K562 (cell line): ENCODE measurements around the gene PELI2. TPM values are rescaled to one million over a fixed set of nuclear protein-coding genes. Genes with fewer than 3 reads are reported as not detected.
A peak's percentile ranks its signal among the peaks of the same experiment; 100 is the strongest.

Experiments
- ATAC-seq: fragments of 200-7000 bp; cut with Tn5 transposase; 3 replicates; pipeline ENCODE4 v1.9.1; 2020; ENCODE audit warnings: moderate library complexity
- BruUV-seq: library from RNA; stranded (reverse); fragments of 400-500 nt; replicated peaks from 2 replicates; lab custom pipeline; 2021; lab: Mats Ljungman, UMichigan
- CTCF ChIA-PET: fragments of 300-600 bp; formaldehyde crosslinking; extraction: SDS; loops from one replicate; lab custom pipeline; 2021; ENCODE audit warnings: low intra/inter-chr PET ratio; lab: Yijun Ruan, JAX
- POLR2A ChIA-PET: fragments of 300-600, 350-650 bp; sonication (Branson Sonifier 250); formaldehyde crosslinking; extraction: SDS; loops from one replicate; lab custom pipeline; 2021; ENCODE audit warnings: antibody characterized with exemption, inconsistent platforms; lab: Yijun Ruan, JAX
- DNase-seq, 4 experiments: peaks; one replicate each; pipeline versions ENCODE4 v3.0.0 to v3.0.0-alpha.2; 2011 to 2018; ENCODE audit warnings: low spot score in 3 of 4, mixed read lengths in 3 of 4; ENCODE audit errors: extremely low read depth in 1 of 4
- FAIRE-seq: peaks from 2 replicates; lab custom pipeline; 2011; peaks lifted over from hg19 to GRCh38; lab: Jason Lieb, UNC
- H2AFZ ChIP-seq: 2 replicates; pipeline ENCODE4 v1.6.0; 2011; ENCODE audit warnings: low read depth, low read length, control low read depth, inconsistent platforms
- H3K27ac ChIP-seq: fragments of 200-600 bp; 3 replicates; pipeline ENCODE4 v1.8.0; 2011; ENCODE audit warnings: low read depth, mild to moderate bottlenecking, control low read depth, inconsistent platforms, low read length, moderate library complexity, mixed read lengths; ENCODE audit errors: extremely low read depth
- H3K27me3 ChIP-seq, 2 experiments: fragments of 300-600 bp in 1 of 2; 2 replicates in 1 of 2; 3 replicates in 1 of 2; pipeline versions ENCODE4 v1.6.0 to v1.8.0; 2011; ENCODE audit warnings: inconsistent platforms in 2 of 2, low read length in 2 of 2, mild to moderate bottlenecking in 1 of 2, mixed read lengths in 1 of 2, moderate library complexity in 1 of 2; ENCODE audit not compliant: control insufficient read depth in 2 of 2, insufficient read depth in 2 of 2
- H3K36me3 ChIP-seq: fragments of 300-600 bp; 3 replicates; pipeline ENCODE4 v1.8.0; 2011; ENCODE audit warnings: mild to moderate bottlenecking, low read length, inconsistent platforms; ENCODE audit not compliant: control insufficient read depth, insufficient read depth
- H3K4me1 ChIP-seq, 2 experiments: fragments of 200-600 bp in 1 of 2; replicated peaks in 1 of 2; 2 replicates in 1 of 2; 3 replicates in 1 of 2; pipeline versions ENCODE4 v1.5.1 to v1.8.0; 2011; ENCODE audit warnings: inconsistent platforms in 2 of 2, low read length in 2 of 2, mild to moderate bottlenecking in 1 of 2, mixed read lengths in 1 of 2, moderate library complexity in 1 of 2; ENCODE audit not compliant: control insufficient read depth in 2 of 2, insufficient read depth in 2 of 2
- H3K4me2 ChIP-seq: 2 replicates; pipeline ENCODE4 v1.6.1; 2011; ENCODE audit warnings: low read length, control low read depth, inconsistent platforms, mixed read lengths; ENCODE audit not compliant: insufficient read depth
- H3K4me3 ChIP-seq: fragments of 200-600 bp; sonication (generic), shearing (Covaris generic); 2 replicates; pipeline ENCODE4 v1.5.1; 2016; ENCODE audit warnings: control low read depth, inconsistent platforms
- H3K79me2 ChIP-seq: fragments of 200-600 bp; 3 replicates; pipeline ENCODE4 v1.8.0; 2011; ENCODE audit warnings: low read length, inconsistent platforms; ENCODE audit not compliant: control insufficient read depth, insufficient read depth
- H3K9ac ChIP-seq, 2 experiments: 2 replicates each; pipeline versions ENCODE4 v1.6.0 to v1.6.1; 2011; ENCODE audit warnings: low read depth in 2 of 2, low read length in 2 of 2, control low read depth in 1 of 2, inconsistent platforms in 1 of 2, mild to moderate bottlenecking in 1 of 2, mixed read lengths in 1 of 2; ENCODE audit not compliant: insufficient read depth in 1 of 2
- H3K9me1 ChIP-seq: one replicate; pipeline ENCODE4 v1.6.0; 2011; ENCODE audit warnings: inconsistent platforms, mild to moderate bottlenecking, low read length, moderate library complexity; ENCODE audit not compliant: control insufficient read depth, insufficient read depth
- H3K9me3 ChIP-seq: replicated peaks from 2 replicates; pipeline ENCODE4 v1.5.1; 2011; ENCODE audit warnings: low read depth, low read length, inconsistent platforms; ENCODE audit not compliant: control insufficient read depth, insufficient read depth
- H4K20me1 ChIP-seq: replicated peaks from 2 replicates; pipeline ENCODE4 v1.6.1; 2011; ENCODE audit warnings: low read length, inconsistent platforms, mixed read lengths; ENCODE audit not compliant: control insufficient read depth, insufficient read depth
- ETS2 ChIP-seq: IDR thresholded peaks from 2 replicates; pipeline ENCODE4 v1.6.1; 2016; ENCODE audit warnings: borderline replicate concordance, missing genetic modification characterization, mild to moderate bottlenecking, moderate library complexity, missing compliant biosample characterization; ENCODE audit not compliant: poor library complexity, severe bottlenecking
- HNRNPUL1 ChIP-seq: fragments of 200-400 bp; formaldehyde crosslinking; IDR thresholded peaks from 2 replicates; pipeline ENCODE4 v1.6.1; 2017; ENCODE audit warnings: low read length
- MEF2D ChIP-seq: conservative IDR thresholded peaks from 2 replicates; pipeline ENCODE4 v1.6.1; 2016; ENCODE audit warnings: low read depth, missing genetic modification characterization, missing compliant biosample characterization
- NFIC ChIP-seq: fragments of 450-650 bp; IDR thresholded peaks from 2 replicates; pipeline ENCODE4 v1.6.1; 2017; ENCODE audit warnings: mild to moderate bottlenecking, inconsistent platforms
- PHF8 ChIP-seq: fragments of 200-600 bp; sonication (generic); IDR thresholded peaks from 2 replicates; pipeline ENCODE4 v1.6.1; 2012; ENCODE audit warnings: mixed run types, mild to moderate bottlenecking, inconsistent platforms, low read length, moderate library complexity, borderline replicate concordance
- POLR2A ChIP-seq: fragments of 450-650 bp; conservative IDR thresholded peaks from 2 replicates; pipeline ENCODE4 v1.6.1; 2016
- POLR2B ChIP-seq: fragments of 450-650 bp; IDR thresholded peaks from 2 replicates; pipeline ENCODE4 v1.6.1; 2018; ENCODE audit warnings: low read depth; ENCODE audit not compliant: partially characterized antibody
- SUPT5H ChIP-seq: fragments of 450-650 bp; IDR thresholded peaks from 2 replicates; pipeline ENCODE4 v1.6.1; 2016
- ZNF165 ChIP-seq: fragments of 250-450 bp; sonication (Bioruptor Pico); IDR thresholded peaks from 2 replicates; pipeline ENCODE4 v1.4.0; 2020; ENCODE audit warnings: borderline replicate concordance
- WGBS: fragments of 100-300 bp; shearing (Covaris generic); methylation state at CpG from one replicate; pipeline ENCODE4 v1.1.6; 2016; ENCODE audit warnings: low coverage, mixed read lengths; ENCODE audit not compliant: insufficient coverage; ENCODE audit errors: missing lambda C conversion rate; 5-methylcytosine and 5-hydroxymethylcytosine counted together
- in situ Hi-C: fragments of 300-500 bp; cut with MboI; formaldehyde crosslinking; loops from 4 replicates; pipeline ENCODE4 v1.15.0; 2018; ENCODE audit warnings: inconsistent platforms, mixed read lengths
- intact Hi-C: fragments of 100-400 bp; cut with micrococcal nuclease; formaldehyde crosslinking; loops from 2 replicates; pipeline ENCODE4 v1.14.2; 2022
- polyA plus RNA-seq, 8 experiments: library from polyadenylated mRNA; depleted of rRNA in 4 of 8; stranded (reverse) in 5 of 8; unstranded in 3 of 8; fragments of >200 nt; fragmentation: Nextera tagmentation in 2 of 8; fragmentation: Illumina TruSeq in 1 of 8; extraction: Ambion mirVana in 2 of 8; extraction: Trizol in 1 of 8; gene quantifications; 2 replicates each; pipeline versions ENCODE4 v1.2.1 to v1.2.3, GENCODE V29; 2011 to 2014; ENCODE audit warnings: inconsistent platforms in 1 of 8, missing spikeins in 1 of 8
- total RNA-seq, 7 experiments: library from RNA; depleted of rRNA in 6 of 7; stranded (reverse); fragments of >200 nt in 6 of 7; fragmentation: Illumina TruSeq in 2 of 7; extraction: Trizol in 2 of 7; gene quantifications; 2 replicates each; pipeline versions ENCODE4 v1.2.1 to v1.2.3, GENCODE V29; 2011 to 2021; ENCODE audit warnings: low replicate concordance in 1 of 7
- TF ChIP-seq, protein P1 (sequence below): IDR thresholded peaks from 2 replicates; pipeline ENCODE4 v1.6.1; 2011; ENCODE audit not compliant: insufficient read length; ENCODE audit errors: extremely low read depth
- TF ChIP-seq, protein P2 (sequence below): conservative IDR thresholded peaks from 2 replicates; pipeline ENCODE4 v1.6.1; 2011; ENCODE audit warnings: low read depth, mild to moderate bottlenecking, low read length; ENCODE audit not compliant: control insufficient read depth
- TF ChIP-seq, protein P3 (sequence below), 3 experiments: IDR thresholded peaks in 2 of 3; conservative IDR thresholded peaks in 1 of 3; 2 replicates each; pipeline ENCODE4 v1.5.1; 2011 to 2012; ENCODE audit warnings: low read length in 3 of 3, mild to moderate bottlenecking in 3 of 3, control low read depth in 2 of 3, improper control_type of control experiment in 1 of 3, inconsistent platforms in 1 of 3, low read depth in 1 of 3, mixed read lengths in 1 of 3, moderate library complexity in 1 of 3; ENCODE audit not compliant: insufficient read depth in 2 of 3
- TF ChIP-seq, protein P4 (sequence below): fragments of 450-650 bp; formaldehyde crosslinking; IDR thresholded peaks from 2 replicates; pipeline ENCODE4 v1.4.0; 2022; ENCODE audit warnings: missing genetic modification characterization

Gene PELI2
- total and polyA plus RNA-seq, 9 of the 15 experiments (the other 6 are each of a cell fraction or from before 2014, with no cell fraction given): 0.20 to 1.5 (median 0.44) TPM

GRCh38 chr14:56216626-56217379, 98.6 kb downstream of the PELI2 start (continued):
- TF ChIP-seq, protein P1, sequence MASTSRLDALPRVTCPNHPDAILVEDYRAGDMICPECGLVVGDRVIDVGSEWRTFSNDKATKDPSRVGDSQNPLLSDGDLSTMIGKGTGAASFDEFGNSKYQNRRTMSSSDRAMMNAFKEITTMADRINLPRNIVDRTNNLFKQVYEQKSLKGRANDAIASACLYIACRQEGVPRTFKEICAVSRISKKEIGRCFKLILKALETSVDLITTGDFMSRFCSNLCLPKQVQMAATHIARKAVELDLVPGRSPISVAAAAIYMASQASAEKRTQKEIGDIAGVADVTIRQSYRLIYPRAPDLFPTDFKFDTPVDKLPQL: peak; percentile 87
- peak; percentile 77 for TF ChIP-seq MEF2D
- peak; percentile 53 for TF ChIP-seq POLR2B
- peak; percentile 96 for TF ChIP-seq NFIC
- TF ChIP-seq POLR2A: peak; percentile 91
- 0 out of 2 replicates have a peak, but pooled peaks have one; percentile 53 for TF ChIP-seq HNRNPUL1
- peak; percentile 69 for TF ChIP-seq SUPT5H

DNA sequence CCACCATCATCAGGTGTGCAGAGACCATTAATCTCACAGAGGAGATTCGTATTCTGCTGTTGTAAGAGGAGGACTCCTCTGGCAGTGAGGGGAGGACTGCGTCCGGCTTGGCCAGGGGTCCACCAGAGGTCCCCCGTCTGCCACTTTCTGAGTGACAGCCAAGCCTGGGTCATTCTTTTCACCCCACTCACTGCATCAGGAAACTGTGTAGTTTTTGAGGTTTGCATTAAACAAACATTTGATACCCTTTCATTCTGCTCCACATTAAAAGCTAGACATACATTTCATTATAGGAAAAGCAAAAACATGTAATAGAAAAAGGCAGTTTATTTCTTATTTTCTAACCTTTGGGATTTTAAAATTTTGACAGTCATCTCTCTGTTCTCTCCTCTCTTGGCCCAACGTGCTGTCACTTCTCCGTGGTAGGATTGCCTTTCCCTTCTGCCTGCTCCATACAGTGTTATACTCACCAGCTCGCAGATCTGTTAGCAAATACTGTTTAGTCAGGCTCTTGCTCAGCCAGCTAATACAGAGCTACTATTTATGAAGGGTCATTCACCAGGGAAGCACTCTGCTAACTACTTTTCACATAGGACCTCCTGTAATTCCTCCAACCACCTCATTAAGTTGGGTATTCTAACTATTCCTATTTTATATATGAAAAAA, 99.3 kb downstream of the PELI2 start:
- peak overlapping the region; percentile 42; the same call in 1 of the 2 replicates for H3K4me2 ChIP-seq
- POLR2A ChIA-PET: interaction anchor here (2.0 kb wide), 1 partner anchor 10 kb away, joined by 6 read pairs; no protein-coding TSS in a partner anchor
- no peaks in the 10 kb centered on the region for H3K79me2 ChIP-seq
- in situ Hi-C loops (no loop called here), intact Hi-C loops (loop anchor here (10.0 kb wide), 1 partner anchor 117 kb away; no protein-coding TSS in a partner anchor)
- H3K36me3 ChIP-seq: no peaks in the 10 kb centered on the region
- peak overlapping the region; percentile 66 for H2AFZ ChIP-seq
- no peaks in the 10 kb centered on the region for H4K20me1 ChIP-seq
- WGBS: 16% methylated on average over 7 of the region's 7 CpGs
- DNase-seq (peak in 1 of 4 experiments; percentile 13), FAIRE-seq (no peak), ATAC-seq (peak; percentile 47)
- H3K27me3 ChIP-seq: no peaks in the 10 kb centered on the region
- H3K27ac ChIP-seq: peak overlapping the region; percentile 50; the same call in 1 of the 3 replicates
- H3K9ac ChIP-seq: peak overlapping the region in 1 of 2 experiments; percentile 21; a peak in 1 of 4 replicates
- H3K4me1 ChIP-seq: peaks cover 11 to 47% of the 10 kb centered on the region in 2 experiments; a peak in 4 of 5 replicates
- no peaks in the 10 kb centered on the region for H3K9me1 ChIP-seq
- H3K4me3 ChIP-seq: no peak overlapping the region
- CTCF ChIA-PET: no interaction called here
- no peaks in the 10 kb centered on the region for H3K9me3 ChIP-seq
- BruUV-seq: no TSS peak
- TF ChIP-seq, protein P2, sequence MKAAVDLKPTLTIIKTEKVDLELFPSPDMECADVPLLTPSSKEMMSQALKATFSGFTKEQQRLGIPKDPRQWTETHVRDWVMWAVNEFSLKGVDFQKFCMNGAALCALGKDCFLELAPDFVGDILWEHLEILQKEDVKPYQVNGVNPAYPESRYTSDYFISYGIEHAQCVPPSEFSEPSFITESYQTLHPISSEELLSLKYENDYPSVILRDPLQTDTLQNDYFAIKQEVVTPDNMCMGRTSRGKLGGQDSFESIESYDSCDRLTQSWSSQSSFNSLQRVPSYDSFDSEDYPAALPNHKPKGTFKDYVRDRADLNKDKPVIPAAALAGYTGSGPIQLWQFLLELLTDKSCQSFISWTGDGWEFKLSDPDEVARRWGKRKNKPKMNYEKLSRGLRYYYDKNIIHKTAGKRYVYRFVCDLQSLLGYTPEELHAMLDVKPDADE: no peak
- TF ChIP-seq ETS2 (tag): no peak
- no peak for TF ChIP-seq PHF8
- TF ChIP-seq, protein P3, sequence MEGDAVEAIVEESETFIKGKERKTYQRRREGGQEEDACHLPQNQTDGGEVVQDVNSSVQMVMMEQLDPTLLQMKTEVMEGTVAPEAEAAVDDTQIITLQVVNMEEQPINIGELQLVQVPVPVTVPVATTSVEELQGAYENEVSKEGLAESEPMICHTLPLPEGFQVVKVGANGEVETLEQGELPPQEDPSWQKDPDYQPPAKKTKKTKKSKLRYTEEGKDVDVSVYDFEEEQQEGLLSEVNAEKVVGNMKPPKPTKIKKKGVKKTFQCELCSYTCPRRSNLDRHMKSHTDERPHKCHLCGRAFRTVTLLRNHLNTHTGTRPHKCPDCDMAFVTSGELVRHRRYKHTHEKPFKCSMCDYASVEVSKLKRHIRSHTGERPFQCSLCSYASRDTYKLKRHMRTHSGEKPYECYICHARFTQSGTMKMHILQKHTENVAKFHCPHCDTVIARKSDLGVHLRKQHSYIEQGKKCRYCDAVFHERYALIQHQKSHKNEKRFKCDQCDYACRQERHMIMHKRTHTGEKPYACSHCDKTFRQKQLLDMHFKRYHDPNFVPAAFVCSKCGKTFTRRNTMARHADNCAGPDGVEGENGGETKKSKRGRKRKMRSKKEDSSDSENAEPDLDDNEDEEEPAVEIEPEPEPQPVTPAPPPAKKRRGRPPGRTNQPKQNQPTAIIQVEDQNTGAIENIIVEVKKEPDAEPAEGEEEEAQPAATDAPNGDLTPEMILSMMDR (IDR thresholded peaks at IDR 0.05 in 2 of 3, conservative IDR thresholded peaks at IDR 0.05 in 1 of 3; ENCODE audit: insufficient read depth in 2 of 3, low read depth in 1 of 3, low read length in 3 of 3): peak in 1 of 3 experiments; percentile 21; a peak in 1 of 6 replicates
- TF ChIP-seq, protein P4, sequence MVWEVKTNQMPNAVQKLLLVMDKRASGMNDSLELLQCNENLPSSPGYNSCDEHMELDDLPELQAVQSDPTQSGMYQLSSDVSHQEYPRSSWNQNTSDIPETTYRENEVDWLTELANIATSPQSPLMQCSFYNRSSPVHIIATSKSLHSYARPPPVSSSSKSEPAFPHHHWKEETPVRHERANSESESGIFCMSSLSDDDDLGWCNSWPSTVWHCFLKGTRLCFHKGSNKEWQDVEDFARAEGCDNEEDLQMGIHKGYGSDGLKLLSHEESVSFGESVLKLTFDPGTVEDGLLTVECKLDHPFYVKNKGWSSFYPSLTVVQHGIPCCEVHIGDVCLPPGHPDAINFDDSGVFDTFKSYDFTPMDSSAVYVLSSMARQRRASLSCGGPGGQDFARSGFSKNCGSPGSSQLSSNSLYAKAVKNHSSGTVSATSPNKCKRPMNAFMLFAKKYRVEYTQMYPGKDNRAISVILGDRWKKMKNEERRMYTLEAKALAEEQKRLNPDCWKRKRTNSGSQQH (CRISPR knock-in tag): no peak
- peak; percentile 68 for TF ChIP-seq POLR2A
- no peak for TF ChIP-seq ZNF165 (CRISPR knock-in tag)
